Measurements from ENCODE around the gene ZBTB43.
"Not testable (repeated sequence)": the region's sequence is repeated elsewhere in the genome, so short reads cannot be mapped to it uniquely, and the experiment has no call there.

The ZBTB43 gene

GRCh38 chr9:126791406-126792230 lies 13.2 kb upstream of the ZBTB43 start:
- DNase-seq, result no peak

GRCh38 chr9:126793686-126794417 lies 11.0 kb upstream of the ZBTB43 start:
- DNase-seq, result no peak

- DNase-seq, result no peak
Measured at GRCh38 chr9:126794441-126794840, 10.4 kb upstream of the ZBTB43 start.

GRCh38 chr9:126796758-126797157 lies 8.1 kb upstream of the ZBTB43 start:
- DNase-seq, result no peak

- DNase-seq, result no peak
Measured at GRCh38 chr9:126797903-126798302, 6.9 kb upstream of the ZBTB43 start.

GRCh38 chr9:126799034-126799433 lies 5.8 kb upstream of the ZBTB43 start:
- no peak for DNase-seq

GRCh38 chr9:126802318-126803059 lies 2.4 kb upstream of the ZBTB43 start:
- DNase-seq, result no peak

GRCh38 chr9:126804198-126804695 lies 593 bp upstream of the ZBTB43 start:
- DNase-seq, result no peak

GRCh38 chr9:126805554-126806262 lies 868 bp downstream of the ZBTB43 start:
- peak; percentile 70 for DNase-seq

- DNase-seq, result no peak
Measured at GRCh38 chr9:126806336-126806735, 1.5 kb downstream of the ZBTB43 start.

- DNase-seq, result no peak
Measured at GRCh38 chr9:126809068-126809467, 4.2 kb downstream of the ZBTB43 start.

GRCh38 chr9:126810221-126810620 lies 5.4 kb downstream of the ZBTB43 start:
- not testable (repeated sequence) for DNase-seq

- no peak for DNase-seq
Measured at GRCh38 chr9:126813072-126813471, 8.2 kb downstream of the ZBTB43 start.

GRCh38 chr9:126814091-126814490 lies 9.3 kb downstream of the ZBTB43 start:
- DNase-seq, result no peak

GRCh38 chr9:126817615-126818014 lies 12.8 kb downstream of the ZBTB43 start:
- DNase-seq, result not testable (repeated sequence)

GRCh38 chr9:126818482-126818881 lies 13.6 kb downstream of the ZBTB43 start:
- no peak for DNase-seq

GRCh38 chr9:126819482-126819881 lies 14.6 kb downstream of the ZBTB43 start:
- no peak for DNase-seq

- no peak for DNase-seq
Measured at GRCh38 chr9:126822278-126822677, 17.4 kb downstream of the ZBTB43 start.

GRCh38 chr9:126822873-126823272 lies 18.0 kb downstream of the ZBTB43 start:
- no peak for DNase-seq

- DNase-seq, result not testable (repeated sequence)
Measured at GRCh38 chr9:126824052-126824451, 19.2 kb downstream of the ZBTB43 start.

GRCh38 chr9:126827227-126827626 lies 22.4 kb downstream of the ZBTB43 start:
- DNase-seq, result no peak

GRCh38 chr9:126829035-126829434 lies 24.2 kb downstream of the ZBTB43 start:
- DNase-seq, result no peak

- no peak for DNase-seq
Measured at GRCh38 chr9:126830827-126831226, 26.0 kb downstream of the ZBTB43 start.

All from activated T-cell treated with anti-CD3 and anti-CD28 coated beads, Interleukin-2, amount 50 U/mL, for 1 hour (primary cell).